GM18499 (cell line): ENCODE data around the gene SIAH3.

Experiments
- ATAC-seq: cut with Tn5 transposase; IDR thresholded peaks from one replicate; pipeline ENCODE4 v1.9.1; 2021; ENCODE audit warnings: moderate number of reproducible peaks; ENCODE audit not compliant: insufficient read depth, unreplicated experiment

Gene SIAH3

DNA sequence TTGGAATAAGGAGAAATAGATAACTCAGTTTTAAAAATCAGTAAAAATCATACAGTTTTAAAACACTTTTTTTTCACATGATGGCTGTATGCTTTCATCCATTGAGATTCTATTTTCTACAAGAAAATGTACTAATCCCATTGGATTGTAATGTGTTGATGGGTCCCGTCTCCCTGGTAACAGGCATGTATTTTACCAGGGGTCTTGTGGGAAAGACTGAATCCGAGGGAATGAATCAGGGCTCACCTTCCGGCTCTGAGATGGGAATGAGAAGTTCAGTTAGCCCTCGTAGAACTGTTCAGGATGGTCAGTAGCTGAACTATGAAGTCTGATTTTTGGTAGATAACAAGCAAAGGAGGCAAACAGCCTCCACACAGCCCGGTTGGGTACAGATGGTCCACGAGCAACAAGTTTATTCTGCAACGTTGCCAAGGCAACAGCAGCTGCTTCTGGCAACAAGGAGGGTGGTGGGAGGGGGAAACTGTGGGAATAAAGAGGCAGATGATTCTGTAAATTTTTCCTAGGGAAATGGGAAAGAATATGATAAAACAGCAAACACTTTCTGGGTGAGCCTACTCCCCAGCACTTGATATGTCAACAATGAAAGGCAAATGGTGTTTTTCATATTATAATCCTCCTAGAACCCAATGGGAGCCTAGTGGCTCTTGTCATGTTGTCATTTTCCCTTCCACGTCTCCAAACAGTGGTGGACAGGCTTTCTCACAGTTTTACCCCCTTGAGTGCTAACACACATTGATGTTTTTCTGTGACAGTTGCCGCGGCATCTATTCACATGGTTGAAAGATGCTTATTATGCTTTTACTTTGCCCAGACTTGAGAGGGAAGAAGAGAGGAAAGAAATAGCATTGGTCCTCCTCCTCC, 12.4 kb upstream of the SIAH3 start:
- ATAC-seq: no peak

GRCh38 chr13:45861322-45861721, 9.8 kb upstream of the SIAH3 start:
- no peak for ATAC-seq

DNA sequence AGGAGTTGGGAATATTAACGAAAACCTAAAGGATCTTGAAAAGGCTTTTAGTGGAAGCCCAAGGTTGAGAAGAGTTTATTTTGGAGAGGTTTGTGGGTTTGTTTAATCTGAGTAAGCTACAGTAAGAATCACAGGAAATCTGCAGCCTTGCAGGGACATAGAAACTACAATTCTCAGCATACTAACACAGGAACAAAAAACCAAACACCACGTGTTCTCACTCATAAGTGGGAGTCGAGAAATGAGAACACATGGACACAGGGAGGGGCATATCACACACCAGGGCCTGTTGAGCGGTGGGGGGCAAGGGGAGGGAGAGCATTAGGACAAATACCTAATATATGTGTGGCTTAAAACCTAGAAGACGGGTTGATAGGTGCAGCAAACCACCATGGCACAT, 8.7 kb upstream of the SIAH3 start:
- ATAC-seq: no peak

DNA sequence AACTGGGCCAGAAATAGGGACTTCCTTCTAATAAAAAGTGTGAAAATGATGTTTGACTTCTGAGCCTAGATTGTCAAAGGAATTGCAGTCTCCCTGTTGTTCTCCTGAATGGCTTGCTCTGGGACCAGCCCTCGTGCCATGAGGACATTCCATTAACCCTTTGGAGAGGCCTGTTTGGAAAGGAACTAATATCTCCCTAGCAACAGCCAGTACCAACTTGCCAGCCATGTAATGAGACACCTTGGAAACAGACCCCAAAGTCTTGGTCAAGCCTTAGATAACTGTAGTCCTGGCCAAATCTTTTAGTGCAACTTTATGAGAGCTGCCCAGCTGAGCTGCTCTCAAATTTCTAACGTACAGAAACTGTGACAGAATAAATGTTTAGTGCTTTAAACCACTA, 8.2 kb upstream of the SIAH3 start:
- no peak for ATAC-seq

DNA sequence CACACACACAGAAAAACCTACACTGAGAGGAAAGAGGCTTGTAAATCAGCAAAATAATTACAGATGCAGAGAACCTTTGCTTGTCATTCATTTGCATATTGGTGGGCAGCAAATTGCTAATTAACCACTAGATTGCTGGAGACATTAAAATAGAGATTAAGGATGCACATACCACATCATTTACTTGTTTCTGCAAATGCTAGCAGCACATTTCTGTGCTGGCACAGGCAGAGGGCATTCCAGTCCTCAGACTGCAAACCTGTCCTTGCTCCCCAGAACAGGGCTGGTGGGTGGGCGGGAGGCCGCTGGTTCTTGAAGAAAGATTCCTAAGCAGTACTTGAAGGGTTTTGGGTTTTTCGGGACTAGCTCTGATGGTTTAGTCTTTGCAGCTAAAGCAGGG, 941 bp upstream of the SIAH3 start:
- no peak for ATAC-seq

DNA sequence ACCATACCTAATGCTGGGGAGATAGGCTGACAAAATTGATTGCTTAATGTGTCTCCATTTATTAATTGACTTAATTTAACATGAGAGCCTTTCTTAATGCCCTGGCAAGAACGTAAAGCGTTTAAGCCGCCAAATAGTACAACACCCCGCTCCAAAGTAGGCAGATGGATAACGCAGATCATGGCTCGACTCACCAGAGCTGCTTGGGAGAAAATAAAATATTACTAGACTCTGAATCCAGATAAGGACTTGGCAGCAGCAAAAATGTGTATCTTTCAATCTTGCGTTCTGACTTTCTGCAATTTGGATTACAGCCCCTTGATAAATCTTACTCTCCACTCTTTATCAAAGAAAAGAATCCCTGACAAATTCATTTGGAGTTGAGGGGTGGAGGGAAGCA, 403 bp upstream of the SIAH3 start:
- no peak for ATAC-seq

GRCh38 chr13:45850027-45850613, 1.4 kb downstream of the SIAH3 start:
- ATAC-seq: no peak

DNA sequence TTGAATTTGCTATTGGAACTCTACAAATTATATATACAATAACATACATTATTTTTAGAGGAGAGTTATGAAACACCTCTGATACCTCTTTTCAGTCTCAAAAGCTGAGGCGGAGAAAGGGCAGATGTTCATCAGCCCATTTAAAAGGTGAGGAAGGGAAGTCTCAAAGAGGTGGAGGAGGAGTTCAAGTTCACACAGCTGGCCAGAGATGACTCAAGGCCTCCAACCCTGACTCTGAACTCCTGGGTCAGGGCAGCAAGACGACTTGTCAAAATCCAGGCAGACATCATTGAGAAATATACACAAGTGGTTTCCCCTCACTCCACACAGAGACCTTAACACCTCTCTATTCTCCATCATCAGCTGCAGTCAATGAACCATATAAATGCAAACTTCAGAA, 2.1 kb downstream of the SIAH3 start:
- no peak for ATAC-seq

- no peak for ATAC-seq
Observed at GRCh38 chr13:45847554-45848224, 3.9 kb downstream of the SIAH3 start.

- no peak for ATAC-seq
Observed at GRCh38 chr13:45846681-45847080, 4.9 kb downstream of the SIAH3 start.

DNA sequence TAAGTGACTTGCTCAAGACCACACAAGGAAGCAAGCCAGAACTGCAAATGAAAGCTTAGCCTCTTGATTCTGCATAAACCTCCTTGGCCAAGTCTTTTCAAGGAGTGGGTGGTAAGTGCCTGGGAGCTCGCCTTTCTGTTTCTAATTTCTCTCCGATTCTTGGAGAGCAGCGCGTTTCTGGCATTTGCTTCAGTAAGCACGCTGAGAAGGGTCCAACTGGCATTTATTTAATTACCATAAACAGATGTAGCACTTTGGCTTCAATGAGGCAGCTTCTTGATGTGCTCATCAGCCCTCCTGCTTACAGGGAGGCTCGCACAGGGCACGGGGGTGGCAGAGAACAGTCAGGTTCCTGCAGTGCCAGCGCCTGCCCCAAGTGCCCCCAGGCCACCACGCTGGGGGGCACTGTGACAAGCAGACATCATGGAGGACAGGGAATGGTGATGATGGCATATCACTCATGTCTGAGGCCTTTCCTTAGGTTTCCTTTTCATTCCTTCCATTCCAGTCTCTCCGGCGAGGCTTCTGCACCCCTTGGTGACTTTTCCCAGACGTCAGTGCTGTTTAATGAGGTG, 13.3 kb downstream of the SIAH3 start:
- no peak for ATAC-seq

- no peak for ATAC-seq
Observed at GRCh38 chr13:45837111-45837510, 14.4 kb downstream of the SIAH3 start.

GRCh38 chr13:45834411-45834994, 17.1 kb downstream of the SIAH3 start:
- ATAC-seq: no peak

- ATAC-seq: no peak
Observed at GRCh38 chr13:45833663-45834375, 17.7 kb downstream of the SIAH3 start.

- no peak for ATAC-seq
Observed at GRCh38 chr13:45833242-45833641, 18.3 kb downstream of the SIAH3 start.

GRCh38 chr13:45831851-45832250, 19.7 kb downstream of the SIAH3 start:
- ATAC-seq: no peak

DNA sequence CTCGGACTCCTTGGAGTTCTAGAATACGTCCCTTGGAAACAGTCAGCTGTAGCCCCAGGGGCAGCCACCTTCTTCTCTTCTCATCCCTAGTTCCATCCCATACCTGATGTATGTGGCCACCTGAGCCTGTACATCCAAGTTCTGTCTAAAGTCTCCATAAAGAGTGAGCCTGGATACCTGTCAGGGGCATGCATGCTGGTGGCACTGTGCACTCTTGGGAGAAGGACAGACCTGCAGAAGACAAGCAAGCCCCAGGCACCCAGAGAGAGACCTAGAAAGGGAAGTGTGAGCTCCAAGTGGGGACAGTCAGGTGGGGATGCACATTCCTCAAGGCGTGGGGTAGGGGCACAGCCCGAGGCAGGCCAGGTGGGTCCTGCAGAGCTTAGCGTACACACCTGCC, 21.4 kb downstream of the SIAH3 start:
- no peak for ATAC-seq

DNA sequence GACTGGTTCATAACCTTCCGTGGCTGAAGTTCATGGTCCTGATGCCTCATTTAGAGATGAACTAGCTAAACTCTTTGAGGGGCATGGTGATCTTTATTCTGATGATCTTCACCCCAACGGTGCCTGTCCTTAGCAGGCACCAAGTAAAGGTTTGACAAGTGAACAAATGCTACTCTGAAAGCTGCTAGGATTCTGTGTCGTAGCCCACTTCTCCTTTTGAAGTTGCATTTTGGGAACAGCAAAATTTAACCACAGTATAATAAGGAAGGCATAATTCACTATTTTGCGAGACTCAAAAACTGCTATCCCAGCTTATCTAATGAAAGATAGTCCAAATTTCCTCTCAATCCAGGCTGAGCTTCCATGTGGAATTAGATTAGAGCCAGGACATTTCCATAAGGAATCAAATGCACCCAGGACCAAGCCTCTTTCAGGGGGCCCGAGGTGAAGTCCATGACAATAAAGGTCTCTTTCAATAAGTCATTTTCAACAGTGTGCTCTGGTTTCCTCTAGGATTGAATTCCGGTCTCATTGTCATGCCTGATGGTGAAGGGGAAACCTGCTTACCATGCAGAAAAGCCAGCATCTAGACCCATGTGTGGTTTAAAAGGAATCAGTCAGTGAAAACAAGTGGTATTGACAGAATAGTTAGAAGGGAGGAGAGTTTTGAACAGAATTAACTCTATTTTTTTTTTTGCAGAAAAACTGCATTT, 23.1 kb downstream of the SIAH3 start:
- ATAC-seq: no peak

DNA sequence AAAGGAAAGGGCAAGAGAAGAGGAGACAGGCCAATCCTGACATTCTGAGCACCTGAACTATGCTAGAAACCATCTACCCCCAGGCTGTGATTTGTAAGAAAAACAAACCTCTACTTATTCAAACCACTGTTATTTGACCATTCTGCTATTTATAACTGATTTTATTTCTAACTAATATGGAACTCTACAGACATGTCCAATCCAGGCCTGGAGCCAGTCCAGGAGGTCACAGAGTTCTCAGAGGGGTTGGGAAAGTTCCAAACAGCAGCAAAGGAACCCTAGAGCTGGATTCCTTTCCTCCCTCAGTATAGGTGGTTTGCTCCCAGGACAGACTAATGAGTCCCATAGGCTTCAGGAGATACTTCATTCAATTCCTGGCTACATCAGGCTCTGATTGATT, 24.2 kb downstream of the SIAH3 start:
- no peak for ATAC-seq

GRCh38 chr13:45826731-45827130, 24.8 kb downstream of the SIAH3 start:
- no peak for ATAC-seq
